ENCODE results near the gene CCDC78.
"Not testable (repeated sequence)": the region's sequence is repeated elsewhere in the genome, so short reads cannot be mapped to it uniquely, and the experiment has no call there.

The CCDC78 gene

GRCh38 chr16:692356-693108, 33.7 kb downstream of the CCDC78 start:
- H3K4me1 ChIP-seq, result peaks cover 22% of the 10 kb centered on the region
- H3K9ac ChIP-seq, result no peak overlapping the region
- H3K4me3 ChIP-seq (ENCODE audit: low read depth, low read length), result no peak overlapping the region
- TF ChIP-seq, protein P1, sequence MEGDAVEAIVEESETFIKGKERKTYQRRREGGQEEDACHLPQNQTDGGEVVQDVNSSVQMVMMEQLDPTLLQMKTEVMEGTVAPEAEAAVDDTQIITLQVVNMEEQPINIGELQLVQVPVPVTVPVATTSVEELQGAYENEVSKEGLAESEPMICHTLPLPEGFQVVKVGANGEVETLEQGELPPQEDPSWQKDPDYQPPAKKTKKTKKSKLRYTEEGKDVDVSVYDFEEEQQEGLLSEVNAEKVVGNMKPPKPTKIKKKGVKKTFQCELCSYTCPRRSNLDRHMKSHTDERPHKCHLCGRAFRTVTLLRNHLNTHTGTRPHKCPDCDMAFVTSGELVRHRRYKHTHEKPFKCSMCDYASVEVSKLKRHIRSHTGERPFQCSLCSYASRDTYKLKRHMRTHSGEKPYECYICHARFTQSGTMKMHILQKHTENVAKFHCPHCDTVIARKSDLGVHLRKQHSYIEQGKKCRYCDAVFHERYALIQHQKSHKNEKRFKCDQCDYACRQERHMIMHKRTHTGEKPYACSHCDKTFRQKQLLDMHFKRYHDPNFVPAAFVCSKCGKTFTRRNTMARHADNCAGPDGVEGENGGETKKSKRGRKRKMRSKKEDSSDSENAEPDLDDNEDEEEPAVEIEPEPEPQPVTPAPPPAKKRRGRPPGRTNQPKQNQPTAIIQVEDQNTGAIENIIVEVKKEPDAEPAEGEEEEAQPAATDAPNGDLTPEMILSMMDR (IDR thresholded peaks at IDR 0.05), result no peak
- H3K79me2 ChIP-seq, result peaks cover 3% of the 10 kb centered on the region
- H3K27ac ChIP-seq, result no peak overlapping the region
- H3K36me3 ChIP-seq (ENCODE audit: control insufficient read depth, insufficient read depth, low read length), result no peaks in the 10 kb centered on the region
- no peaks in the 10 kb centered on the region for H3K9me3 ChIP-seq (ENCODE audit: control insufficient read depth, low read length)
- no peak overlapping the region for H2AFZ ChIP-seq
- H3K27me3 ChIP-seq (ENCODE audit: control insufficient read depth, insufficient read depth, low read length), result no peaks in the 10 kb centered on the region
- no peak overlapping the region for H3K4me2 ChIP-seq (ENCODE audit: low read length)

GRCh38 chr16:691242-691641, 35.0 kb downstream of the CCDC78 start:
- not testable (repeated sequence) for H3K4me2 ChIP-seq (ENCODE audit: low read length); H3K79me2 ChIP-seq; H3K9me3 ChIP-seq (ENCODE audit: control insufficient read depth, low read length); H3K9ac ChIP-seq; H3K27me3 ChIP-seq (ENCODE audit: control insufficient read depth, insufficient read depth, low read length); H3K27ac ChIP-seq; H3K36me3 ChIP-seq (ENCODE audit: control insufficient read depth, insufficient read depth, low read length); H3K4me3 ChIP-seq (ENCODE audit: low read depth, low read length); H2AFZ ChIP-seq
- H3K4me1 ChIP-seq, result peaks cover 22% of the 10 kb centered on the region

GRCh38 chr16:689175-689897, 36.9 kb downstream of the CCDC78 start:
- Histone ChIP-seq H3K79me2 (peaks cover 6% of the 10 kb centered on the region), H3K27ac (peak overlapping the region; percentile 74), H2AFZ (peak overlapping the region; percentile 87), H3K9me3 (ENCODE audit: control insufficient read depth, low read length) (no peaks in the 10 kb centered on the region), H3K36me3 (ENCODE audit: control insufficient read depth, insufficient read depth, low read length) (no peaks in the 10 kb centered on the region), H3K4me2 (ENCODE audit: low read length) (peak overlapping the region; percentile 94), H3K9ac (peak overlapping the region; percentile 15), H3K27me3 (ENCODE audit: control insufficient read depth, insufficient read depth, low read length) (no peaks in the 10 kb centered on the region), H3K4me1 (peaks cover 24% of the 10 kb centered on the region), H3K4me3 (ENCODE audit: low read depth, low read length) (peak overlapping the region; percentile 89)
- TF ChIP-seq, protein P1 (IDR thresholded peaks at IDR 0.05), result no peak

- peaks cover 20% of the 10 kb centered on the region for H3K4me1 ChIP-seq
These were observed 38.7 kb downstream of the CCDC78 start for GRCh38 chr16:687499-687898.

More at GRCh38 chr16:687499-687898, 38.7 kb downstream of the CCDC78 start:
- Histone ChIP-seq H3K27ac (no peak overlapping the region), H3K36me3 (ENCODE audit: control insufficient read depth, insufficient read depth, low read length) (no peaks in the 10 kb centered on the region), H3K9me3 (ENCODE audit: control insufficient read depth, low read length) (no peaks in the 10 kb centered on the region), H2AFZ (no peak overlapping the region), H3K27me3 (ENCODE audit: control insufficient read depth, insufficient read depth, low read length) (no peaks in the 10 kb centered on the region), H3K4me2 (ENCODE audit: low read length) (no peak overlapping the region), H3K9ac (no peak overlapping the region), H3K79me2 (peaks cover 8% of the 10 kb centered on the region), H3K4me3 (ENCODE audit: low read depth, low read length) (no peak overlapping the region)
- TF ChIP-seq, protein P1 (IDR thresholded peaks at IDR 0.05), result no peak

Data from parathyroid adenoma (tissue), 2 donors.